Pancreas (tissue), 10 donors: ENCODE results near the gene TNNC2. TPM values are rescaled to one million over a fixed set of nuclear protein-coding genes. Genes with fewer than 3 reads are reported as not detected.

Source experiments
- ATAC-seq, 4 donors: fragments of 200-7000 bp; cut with Tn5 transposase; one replicate each; pipeline versions ENCODE4 v1.8.0 to v1.9.1; 2020; ENCODE audit warnings: mild to moderate bottlenecking in 4 of 4, moderate library complexity in 4 of 4
- DNase-seq, 6 donors: peaks; one replicate each; pipeline ENCODE4 v3.0.0-alpha.2; 2020
- FAIRE-seq: peaks from 2 replicates; lab custom pipeline; 2012; peaks lifted over from hg19 to GRCh38; lab: Jason Lieb, UNC
- H3K27ac ChIP-seq, 4 donors: fragments of 200-600 bp; sonication (generic); 1 replicate in 3 of 4; 2 replicates in 1 of 4; pipeline versions ENCODE4 v1.5.0 to v1.8.0; 2020
- H3K27me3 ChIP-seq, 4 donors: fragments of 200-600 bp; one replicate each; pipeline ENCODE4 v1.8.0; 2021
- H3K36me3 ChIP-seq, 3 donors: fragments of 200-600 bp; sonication (generic) in 1 of 3; one replicate each; pipeline versions ENCODE4 v1.5.0 to v1.8.0; 2020 to 2021
- H3K4me1 ChIP-seq, 3 donors: fragments of 200-600 bp; one replicate each; pipeline ENCODE4 v1.8.0; 2021
- H3K4me3 ChIP-seq, 4 donors: fragments of 200-600 bp; sonication (generic) in 2 of 4; one replicate each; pipeline versions ENCODE4 v1.5.0 to v1.8.0; 2020 to 2021
- H3K9me3 ChIP-seq, 4 donors: fragments of 200-600 bp; one replicate each; pipeline ENCODE4 v1.8.0; 2021
- WGBS, 2 donors: extraction: QIAGEN DNeasy Blood & Tissue Kit; methylation state at CpG; one replicate each; pipeline ENCODE4 v1.1.7; 2013; 5-methylcytosine and 5-hydroxymethylcytosine counted together
- intact Hi-C, 3 donors: fragments of 100-400 bp; cut with DNase I; formaldehyde crosslinking; loops; one replicate each; pipeline versions ENCODE4 v1.11.1 to v1.14.2; 2022
- polyA plus RNA-seq, 2 donors: library from polyadenylated mRNA; stranded (reverse); fragments of 200-250 nt; gene quantifications; one replicate each; pipeline ENCODE4 v1.2.3, GENCODE V29; 2013
- total RNA-seq, 6 donors: library from RNA; stranded (reverse); fragmentation: NEBNext Ultra II Directional in 4 of 6; extraction: Animal tissue kit (Norgen Biotek cat#: 25700) in 4 of 6; gene quantifications; one replicate each; pipeline versions ENCODE4 v1.2.1 to v1.2.4, GENCODE V29; 2021 to 2023
- TF ChIP-seq, protein P1 (sequence below), 4 donors: fragments of 200-600 bp; sonication (generic) in 3 of 4; IDR thresholded peaks; one replicate each; pipeline versions ENCODE4 v1.5.0 to v1.8.0; 2021; ENCODE audit warnings: antibody characterized with exemption in 4 of 4
- donor health status: healthy with polysubstance abuse.
- donor health status: DM: no; HTN: no; CAD: no; lungs with moderate emphysema.
- donor health status: DM: no; HTN: no; CAD: no.
- donor health status: control.
- donor health status: control.
- donor health status: Bipolar disorder and iron deficiency.
- donor health status: DM: yes; HTN: yes; CAD: no.
- donor health status: DM: no; HTN: no; CAD: no.
- donor health status: DM: no; HTN: no; CAD: no.
- donor health status: DM: yes; HTN: yes; CAD: no.

The TNNC2 gene
- total and polyA plus RNA-seq, 8 donors: 1.2 to 4.0 TPM; not detected in 6

DNA sequence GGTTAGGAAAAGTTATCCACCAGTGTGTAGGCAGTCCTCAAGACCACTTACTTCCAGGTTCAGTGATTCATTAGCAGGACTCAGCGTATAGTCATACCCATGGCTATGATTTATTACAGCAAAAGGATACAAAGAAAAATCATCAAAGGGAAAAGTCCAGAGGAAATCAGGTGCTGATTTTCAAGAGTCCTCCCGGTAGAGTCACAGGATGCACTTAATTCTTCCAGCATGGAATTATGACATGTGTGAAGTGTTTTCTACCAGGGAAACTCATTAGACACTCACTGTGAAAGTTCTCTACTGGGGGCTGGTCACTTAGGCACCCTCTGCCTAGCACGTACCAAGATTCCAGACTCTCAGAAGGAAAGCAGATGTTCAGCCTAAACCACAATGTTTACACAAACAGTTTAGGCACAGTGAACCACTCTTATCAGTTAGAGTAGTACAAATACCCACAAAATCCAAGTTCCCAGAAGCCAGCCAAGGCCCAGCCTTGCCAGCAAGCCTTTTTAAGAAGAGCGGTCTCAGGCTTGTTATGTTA lies 45.7 kb downstream of the TNNC2 start:
- Histone ChIP-seq H3K4me3 (no peak overlapping the region), H3K4me1 (peaks cover 8 to 57% (median 20%) of the 10 kb centered on the region in 3 donors), H3K36me3 (no peaks in the 10 kb centered on the region), H3K27ac (peak overlapping the region in 2 of 4 donors; percentile 26 to 41), H3K27me3 (no peaks in the 10 kb centered on the region), H3K9me3 (no peaks in the 10 kb centered on the region)
- FAIRE-seq (no peak), ATAC-seq (peak in 3 of 4 donors; percentile 18 to 40 (median 24)), DNase-seq (peak in 1 of 6 donors; percentile 42)
- WGBS, 2 donors: 36 to 42% methylated on average over 4 of the region's 4 CpGs
- TF ChIP-seq, protein P1, sequence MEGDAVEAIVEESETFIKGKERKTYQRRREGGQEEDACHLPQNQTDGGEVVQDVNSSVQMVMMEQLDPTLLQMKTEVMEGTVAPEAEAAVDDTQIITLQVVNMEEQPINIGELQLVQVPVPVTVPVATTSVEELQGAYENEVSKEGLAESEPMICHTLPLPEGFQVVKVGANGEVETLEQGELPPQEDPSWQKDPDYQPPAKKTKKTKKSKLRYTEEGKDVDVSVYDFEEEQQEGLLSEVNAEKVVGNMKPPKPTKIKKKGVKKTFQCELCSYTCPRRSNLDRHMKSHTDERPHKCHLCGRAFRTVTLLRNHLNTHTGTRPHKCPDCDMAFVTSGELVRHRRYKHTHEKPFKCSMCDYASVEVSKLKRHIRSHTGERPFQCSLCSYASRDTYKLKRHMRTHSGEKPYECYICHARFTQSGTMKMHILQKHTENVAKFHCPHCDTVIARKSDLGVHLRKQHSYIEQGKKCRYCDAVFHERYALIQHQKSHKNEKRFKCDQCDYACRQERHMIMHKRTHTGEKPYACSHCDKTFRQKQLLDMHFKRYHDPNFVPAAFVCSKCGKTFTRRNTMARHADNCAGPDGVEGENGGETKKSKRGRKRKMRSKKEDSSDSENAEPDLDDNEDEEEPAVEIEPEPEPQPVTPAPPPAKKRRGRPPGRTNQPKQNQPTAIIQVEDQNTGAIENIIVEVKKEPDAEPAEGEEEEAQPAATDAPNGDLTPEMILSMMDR (IDR thresholded peaks at IDR 0.05): no peak
- intact Hi-C loops: no loop called here

DNA sequence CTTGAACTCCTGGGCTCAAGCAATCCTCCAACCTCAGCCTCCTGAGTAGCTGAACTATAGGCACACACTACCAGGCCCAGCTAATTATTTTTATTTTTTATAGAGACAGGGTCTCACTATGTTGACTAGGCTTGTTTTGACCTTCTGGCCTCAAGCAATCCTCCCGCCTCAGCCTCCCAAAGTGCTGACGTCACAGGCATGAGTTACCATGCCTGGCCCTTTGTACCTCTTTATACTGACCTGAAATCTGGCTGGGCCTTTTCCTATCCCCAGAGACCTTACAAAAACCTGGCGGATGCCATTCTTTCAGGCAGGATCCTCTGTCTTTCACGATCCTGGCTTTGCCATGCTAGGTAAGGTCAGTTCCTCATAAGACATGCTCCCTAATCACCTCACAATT lies 47.0 kb downstream of the TNNC2 start:
- TF ChIP-seq, protein P1 (IDR thresholded peaks at IDR 0.05): no peak
- H3K36me3 ChIP-seq: no peaks in the 10 kb centered on the region
- DNase-seq (no peak), ATAC-seq (no peak), FAIRE-seq (no peak)
- intact Hi-C loops: no loop called here
- WGBS, 2 donors: 72 to 89% methylated on average over 4 of the region's 4 CpGs
- H3K27ac ChIP-seq: peak overlapping the region in 2 of 4 donors; percentile 84 to 85
- no peaks in the 10 kb centered on the region for H3K9me3 ChIP-seq
- no peak overlapping the region for H3K4me3 ChIP-seq
- H3K27me3 ChIP-seq: no peaks in the 10 kb centered on the region
- H3K4me1 ChIP-seq: peaks cover 8 to 57% (median 20%) of the 10 kb centered on the region in 3 donors

DNA sequence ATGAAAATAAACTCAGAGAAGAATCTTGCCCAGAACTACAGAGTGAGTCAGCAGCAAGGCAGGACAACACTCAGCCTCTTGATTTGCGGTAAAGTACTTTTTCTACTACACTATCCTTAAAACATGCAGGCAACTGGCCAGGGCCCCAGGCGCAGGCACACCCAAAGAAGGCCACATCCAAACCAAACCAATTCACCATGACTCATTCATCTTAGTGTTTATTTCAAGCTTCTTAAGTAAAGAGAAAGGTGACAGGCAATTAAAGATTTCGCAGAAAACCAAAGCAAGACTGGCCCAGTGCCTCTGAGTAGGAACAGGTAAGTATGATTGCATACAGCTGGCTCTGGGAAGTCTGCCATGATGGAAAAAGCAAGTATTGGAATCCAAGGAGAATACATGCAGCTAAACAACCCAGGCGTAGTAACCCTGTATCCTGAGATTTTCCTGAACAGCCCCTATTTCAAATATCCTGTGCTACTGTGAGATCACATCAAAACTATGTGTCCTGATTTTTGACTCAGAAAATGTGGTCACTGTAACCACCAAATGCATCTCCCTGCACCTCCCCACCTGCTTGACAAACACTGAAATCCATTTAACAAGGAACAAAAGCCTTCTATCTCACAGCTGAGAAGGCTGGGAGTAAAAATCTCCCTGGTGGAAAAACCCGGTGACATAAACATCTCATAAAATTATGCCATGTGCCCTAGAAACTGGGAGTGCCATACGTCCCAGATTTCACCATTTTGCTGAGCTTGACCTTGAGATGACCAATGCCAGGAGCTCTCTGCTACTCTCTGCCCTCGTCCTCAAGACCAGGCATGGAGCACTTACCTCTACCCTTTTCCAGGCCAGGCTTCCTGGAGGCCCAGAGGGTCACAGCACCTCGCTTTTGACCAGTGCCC lies 47.8 kb downstream of the TNNC2 start:
- H3K9me3 ChIP-seq: no peaks in the 10 kb centered on the region
- H3K4me1 ChIP-seq: peaks cover 8 to 57% (median 20%) of the 10 kb centered on the region in 3 donors
- ATAC-seq (peak; percentile 82 to 91 (median 90)), FAIRE-seq (peak; percentile 95), DNase-seq (peak; percentile 74 to 92 (median 88))
- WGBS, 2 donors: 33 to 41% methylated on average over 8 of the region's 8 CpGs
- H3K27ac ChIP-seq: peak overlapping the region in 3 of 4 donors; percentile 2 to 85 (median 84)
- TF ChIP-seq, protein P1 (IDR thresholded peaks at IDR 0.05): no peak
- no peak overlapping the region for H3K4me3 ChIP-seq
- intact Hi-C loops: loop anchor here in 1 of 3 donors (10.0 kb wide), 1 partner anchor 324 kb away; no protein-coding TSS in a partner anchor
- no peaks in the 10 kb centered on the region for H3K36me3 ChIP-seq
- H3K27me3 ChIP-seq: no peaks in the 10 kb centered on the region

DNA sequence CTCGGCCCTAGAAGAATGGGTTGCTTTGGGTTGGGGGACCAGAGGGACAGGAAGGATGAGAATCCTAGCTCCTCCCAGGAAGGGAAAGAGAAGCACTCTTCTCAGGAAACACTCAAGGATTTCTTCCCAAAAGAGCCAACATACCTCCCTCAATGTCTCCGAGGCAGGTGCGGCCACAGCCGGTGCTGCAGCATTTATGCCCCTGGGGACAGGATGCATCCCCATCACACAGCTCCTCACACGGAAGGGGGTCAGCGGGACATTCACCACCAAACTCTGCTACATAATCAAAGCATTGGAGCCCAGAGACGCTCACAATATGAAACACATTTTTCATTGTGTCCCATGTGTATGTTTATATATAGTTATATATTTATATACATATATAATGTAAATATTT lies 50.2 kb downstream of the TNNC2 start:
- Histone ChIP-seq H3K4me1 (peaks cover 8 to 34% (median 17%) of the 10 kb centered on the region in 3 donors), H3K36me3 (no peaks in the 10 kb centered on the region), H3K4me3 (no peak overlapping the region), H3K27me3 (no peaks in the 10 kb centered on the region), H3K9me3 (no peaks in the 10 kb centered on the region), H3K27ac (no peak overlapping the region)
- no peak for ATAC-seq
- FAIRE-seq: no peak
- WGBS, 2 donors: 75 to 89% methylated on average over 7 of the region's 7 CpGs
- no peak for DNase-seq
- TF ChIP-seq, protein P1 (IDR thresholded peaks at IDR 0.05): no peak
- intact Hi-C loops: loop anchor here in 1 of 3 donors (10.0 kb wide), 1 partner anchor 322 kb away; no protein-coding TSS in a partner anchor
